ENCODE measurements around the gene CLPTM1.

DNA sequence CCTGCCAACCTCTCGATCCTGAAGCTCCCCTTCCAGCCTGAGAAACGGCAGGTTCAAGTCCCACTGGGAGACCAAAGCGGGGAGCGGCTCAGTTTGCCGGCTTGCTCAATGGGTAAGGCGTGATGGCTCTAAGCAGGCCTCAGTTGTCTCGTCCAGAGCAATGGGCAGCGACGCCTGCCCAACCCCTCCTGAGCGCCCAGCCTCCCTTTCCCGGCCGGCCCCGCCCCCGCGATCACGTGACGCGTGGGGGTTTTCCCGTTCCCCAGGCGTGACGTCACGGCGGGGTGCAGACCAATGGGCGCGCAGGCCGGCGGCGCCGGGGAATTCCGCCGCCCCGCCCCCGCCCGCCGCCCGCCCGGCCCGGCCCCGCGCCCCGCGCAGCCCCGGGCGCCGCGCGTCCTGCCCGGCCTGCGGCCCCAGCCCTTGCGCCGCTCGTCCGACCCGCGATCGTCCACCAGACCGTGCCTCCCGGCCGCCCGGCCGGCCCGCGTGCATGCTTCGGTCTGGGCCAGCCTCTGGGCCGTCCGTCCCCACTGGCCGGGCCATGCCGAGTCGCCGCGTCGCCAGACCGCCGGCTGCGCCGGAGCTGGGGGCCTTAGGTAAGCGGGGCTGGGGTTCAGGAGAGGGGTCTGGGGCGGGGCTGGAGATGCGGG is 46.0 kb downstream of the CLPTM1 start, which contains the start of gene RELB:
- TF ChIP-seq, protein P1, sequence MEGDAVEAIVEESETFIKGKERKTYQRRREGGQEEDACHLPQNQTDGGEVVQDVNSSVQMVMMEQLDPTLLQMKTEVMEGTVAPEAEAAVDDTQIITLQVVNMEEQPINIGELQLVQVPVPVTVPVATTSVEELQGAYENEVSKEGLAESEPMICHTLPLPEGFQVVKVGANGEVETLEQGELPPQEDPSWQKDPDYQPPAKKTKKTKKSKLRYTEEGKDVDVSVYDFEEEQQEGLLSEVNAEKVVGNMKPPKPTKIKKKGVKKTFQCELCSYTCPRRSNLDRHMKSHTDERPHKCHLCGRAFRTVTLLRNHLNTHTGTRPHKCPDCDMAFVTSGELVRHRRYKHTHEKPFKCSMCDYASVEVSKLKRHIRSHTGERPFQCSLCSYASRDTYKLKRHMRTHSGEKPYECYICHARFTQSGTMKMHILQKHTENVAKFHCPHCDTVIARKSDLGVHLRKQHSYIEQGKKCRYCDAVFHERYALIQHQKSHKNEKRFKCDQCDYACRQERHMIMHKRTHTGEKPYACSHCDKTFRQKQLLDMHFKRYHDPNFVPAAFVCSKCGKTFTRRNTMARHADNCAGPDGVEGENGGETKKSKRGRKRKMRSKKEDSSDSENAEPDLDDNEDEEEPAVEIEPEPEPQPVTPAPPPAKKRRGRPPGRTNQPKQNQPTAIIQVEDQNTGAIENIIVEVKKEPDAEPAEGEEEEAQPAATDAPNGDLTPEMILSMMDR (IDR thresholded peaks at IDR 0.05): no peak
- TF ChIP-seq POLR2AphosphoS5 (IDR thresholded peaks at IDR 0.05): peak in 1 of 3 donors; percentile 46

Measured in transverse colon (tissue), 4 donors.